GM21528 (cell line): Measurements from ENCODE around the gene BET1L.
"Not testable (repeated sequence)": the region's sequence is repeated elsewhere in the genome, so short reads cannot be mapped to it uniquely, and the experiment has no call there.

Experiments used
- ATAC-seq: cut with Tn5 transposase; IDR thresholded peaks from one replicate; pipeline ENCODE4 v1.9.1; 2021; ENCODE audit warnings: mild to moderate bottlenecking, moderate library complexity; ENCODE audit not compliant: unreplicated experiment, low FRiP score

BET1L gene

GRCh38 chr11:207208-207862 lies at the start of gene BET1L, which contains the start of gene RIC8A:
Gene BET1L, minus strand, starts transcription at chr11:207399. Its CDS starts 78 bp downstream, at chr11:207321.
Gene RIC8A, plus strand, starts transcription at chr11:207708. Its CDS starts 1,147 bp downstream, at chr11:208855.
- ATAC-seq: peak; percentile 69

GRCh38 chr11:255816-256215 lies 48.6 kb upstream of the BET1L start:
- no peak for ATAC-seq

GRCh38 chr11:255176-255575 lies 48.0 kb upstream of the BET1L start:
- no peak for ATAC-seq

GRCh38 chr11:253886-254270 lies 46.7 kb upstream of the BET1L start:
- no peak for ATAC-seq

- ATAC-seq: no peak
Observed at GRCh38 chr11:253160-253885, 46.1 kb upstream of the BET1L start.

GRCh38 chr11:252666-253065 lies 45.5 kb upstream of the BET1L start:
- no peak for ATAC-seq

- ATAC-seq: no peak
Observed at GRCh38 chr11:251550-251949, 44.4 kb upstream of the BET1L start.

GRCh38 chr11:250740-251299 lies 43.6 kb upstream of the BET1L start:
- ATAC-seq: no peak

- ATAC-seq: no peak
Observed at GRCh38 chr11:250274-250673, 43.1 kb upstream of the BET1L start.

GRCh38 chr11:249062-249461 lies 41.9 kb upstream of the BET1L start:
- no peak for ATAC-seq

- no peak for ATAC-seq
Observed at GRCh38 chr11:244376-244775, 37.2 kb upstream of the BET1L start.

- ATAC-seq: no peak
Observed at GRCh38 chr11:241634-242033, 34.4 kb upstream of the BET1L start.

- ATAC-seq: no peak
Observed at GRCh38 chr11:240315-240714, 33.1 kb upstream of the BET1L start.

- ATAC-seq: not testable (repeated sequence)
Observed at GRCh38 chr11:238346-238745, 31.1 kb upstream of the BET1L start.

- peak; percentile 74 for ATAC-seq
Observed at GRCh38 chr11:236774-237767, 29.9 kb upstream of the BET1L start, which contains the start of gene PSMD13. Gene PSMD13, plus strand, starts transcription at chr11:236976. Its CDS starts 74 bp downstream, at chr11:237050.

- ATAC-seq: peak; percentile 72
Observed at GRCh38 chr11:235997-236773, 29.0 kb upstream of the BET1L start, which contains the start of gene SIRT3. Gene SIRT3, minus strand, starts transcription at chr11:236342. Its CDS starts 14 bp downstream, at chr11:236328.

- peak; percentile 17 for ATAC-seq
Observed at GRCh38 chr11:235609-235996, 28.4 kb upstream of the BET1L start.

GRCh38 chr11:235180-235579 lies 28.0 kb upstream of the BET1L start:
- ATAC-seq: no peak

- ATAC-seq: no peak
Observed at GRCh38 chr11:232783-233565, 25.8 kb upstream of the BET1L start.
